ENCODE measurements around the gene HAUS5.
"Not testable (repeated sequence)": the region's sequence is repeated elsewhere in the genome, so short reads cannot be mapped to it uniquely, and the experiment has no call there.

HAUS5 gene

GRCh38 chr19:35590875-35591274 lies 21.7 kb upstream of the HAUS5 start:
- TF ChIP-seq CTCF (conservative IDR thresholded peaks at IDR 0.05; ENCODE audit: low read depth, low read length): no peak
- H3K4me3 ChIP-seq (ENCODE audit: low read depth, low read length): no peak overlapping the region
- DNase-seq (ENCODE audit: low read depth): no peak

GRCh38 chr19:35592226-35592625 lies 20.3 kb upstream of the HAUS5 start:
- peak; percentile 72 for DNase-seq (ENCODE audit: low read depth)
- H3K4me3 ChIP-seq (ENCODE audit: low read depth, low read length): no peak overlapping the region

GRCh38 chr19:35595026-35595425 lies 17.5 kb upstream of the HAUS5 start:
- not testable (repeated sequence) for DNase-seq (ENCODE audit: low read depth)

More at GRCh38 chr19:35592226-35592625, 20.3 kb upstream of the HAUS5 start:
- TF ChIP-seq CTCF (conservative IDR thresholded peaks at IDR 0.05; ENCODE audit: low read depth, low read length): peak; percentile 79

GRCh38 chr19:35595928-35596327 lies 16.6 kb upstream of the HAUS5 start:
- TF ChIP-seq CTCF (conservative IDR thresholded peaks at IDR 0.05; ENCODE audit: low read depth, low read length): no peak
- no peak for DNase-seq (ENCODE audit: low read depth)

More at GRCh38 chr19:35595026-35595425, 17.5 kb upstream of the HAUS5 start:
- not testable (repeated sequence) for H3K4me3 ChIP-seq (ENCODE audit: low read depth, low read length)

GRCh38 chr19:35596366-35596999 lies 16.1 kb upstream of the HAUS5 start:
- DNase-seq (ENCODE audit: low read depth): peak; percentile 20

More at GRCh38 chr19:35595928-35596327, 16.6 kb upstream of the HAUS5 start:
- no peak overlapping the region for H3K4me3 ChIP-seq (ENCODE audit: low read depth, low read length)

GRCh38 chr19:35601971-35602370 lies 10.6 kb upstream of the HAUS5 start:
- H3K4me3 ChIP-seq (ENCODE audit: low read depth, low read length): no peak overlapping the region
- no peak for TF ChIP-seq CTCF (conservative IDR thresholded peaks at IDR 0.05; ENCODE audit: low read depth, low read length)
- no peak for DNase-seq (ENCODE audit: low read depth)

More at GRCh38 chr19:35596366-35596999, 16.1 kb upstream of the HAUS5 start:
- TF ChIP-seq CTCF (conservative IDR thresholded peaks at IDR 0.05; ENCODE audit: low read depth, low read length): no peak
- H3K4me3 ChIP-seq (ENCODE audit: low read depth, low read length): no peak overlapping the region

GRCh38 chr19:35604436-35604835 lies 8.1 kb upstream of the HAUS5 start:
- not testable (repeated sequence) for H3K4me3 ChIP-seq (ENCODE audit: low read depth, low read length); DNase-seq (ENCODE audit: low read depth)

GRCh38 chr19:35607170-35607569 lies 5.4 kb upstream of the HAUS5 start:
- not testable (repeated sequence) for DNase-seq (ENCODE audit: low read depth); H3K4me3 ChIP-seq (ENCODE audit: low read depth, low read length)

Measured in choroid plexus epithelial cell (primary cell).